HG02798 (cell line): ENCODE measurements around the gene MBD5.

Experiments
- ATAC-seq: cut with Tn5 transposase; IDR thresholded peaks from one replicate; pipeline ENCODE4 v1.9.1; 2021; ENCODE audit warnings: mild to moderate bottlenecking; ENCODE audit not compliant: unreplicated experiment, poor library complexity

The MBD5 gene

DNA sequence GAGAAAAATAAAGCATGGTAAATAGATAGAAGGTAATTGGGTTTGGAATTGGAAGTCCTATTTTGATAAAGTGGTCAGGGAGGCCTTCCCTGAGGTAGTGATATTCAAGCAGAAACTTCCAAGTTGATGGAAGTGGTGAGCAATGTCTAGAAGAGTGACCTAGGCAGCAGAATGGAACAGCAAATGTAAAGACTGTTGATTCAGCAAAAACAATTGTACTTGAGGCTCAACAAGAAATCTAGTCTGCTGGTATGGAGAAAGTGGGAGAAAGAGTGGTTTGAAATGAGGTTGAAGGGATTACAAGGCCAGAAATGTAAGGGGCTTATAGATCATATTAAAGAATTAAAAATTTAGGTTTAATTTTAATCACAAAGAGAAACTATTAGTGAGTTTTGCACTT is 181.3 kb downstream of the MBD5 start:
- ATAC-seq = no peak

DNA sequence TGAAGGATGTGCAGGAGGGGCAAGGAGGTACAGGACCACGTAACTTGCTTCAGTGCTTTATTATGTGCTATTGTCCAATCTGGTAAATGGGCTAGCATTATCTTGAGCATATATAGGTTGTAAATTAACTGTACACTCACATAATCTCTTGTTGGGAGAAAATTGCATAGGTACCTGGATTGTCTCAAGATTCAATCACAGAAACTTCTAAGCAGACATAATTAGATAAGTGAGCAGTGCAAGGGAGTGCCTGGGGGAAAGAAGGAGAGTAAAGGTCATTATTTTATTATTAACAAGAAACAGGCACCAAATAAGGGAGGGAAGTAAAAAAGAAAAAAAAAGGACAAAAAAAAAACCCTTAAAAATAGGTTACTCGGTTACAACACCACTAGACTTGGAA is 186.2 kb downstream of the MBD5 start:
- no peak for ATAC-seq

DNA sequence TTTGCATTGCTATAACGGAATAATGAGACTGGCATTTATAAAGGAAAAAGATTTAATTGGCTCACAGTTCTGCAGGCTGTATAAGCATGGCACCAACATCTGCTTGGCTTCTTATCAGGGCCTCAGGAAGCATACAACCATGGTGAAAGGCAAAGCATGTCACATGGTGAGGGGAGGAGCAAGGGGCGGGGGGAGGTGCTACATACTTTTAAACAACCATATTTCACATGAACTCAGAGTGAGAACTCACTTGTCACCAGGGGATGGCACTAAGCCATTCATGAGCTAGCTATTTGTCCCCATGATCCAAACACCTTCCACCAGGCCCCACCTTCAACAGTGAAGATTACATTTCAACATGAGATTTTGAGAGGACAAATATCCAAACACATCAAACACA is 188.7 kb downstream of the MBD5 start:
- no peak for ATAC-seq

DNA sequence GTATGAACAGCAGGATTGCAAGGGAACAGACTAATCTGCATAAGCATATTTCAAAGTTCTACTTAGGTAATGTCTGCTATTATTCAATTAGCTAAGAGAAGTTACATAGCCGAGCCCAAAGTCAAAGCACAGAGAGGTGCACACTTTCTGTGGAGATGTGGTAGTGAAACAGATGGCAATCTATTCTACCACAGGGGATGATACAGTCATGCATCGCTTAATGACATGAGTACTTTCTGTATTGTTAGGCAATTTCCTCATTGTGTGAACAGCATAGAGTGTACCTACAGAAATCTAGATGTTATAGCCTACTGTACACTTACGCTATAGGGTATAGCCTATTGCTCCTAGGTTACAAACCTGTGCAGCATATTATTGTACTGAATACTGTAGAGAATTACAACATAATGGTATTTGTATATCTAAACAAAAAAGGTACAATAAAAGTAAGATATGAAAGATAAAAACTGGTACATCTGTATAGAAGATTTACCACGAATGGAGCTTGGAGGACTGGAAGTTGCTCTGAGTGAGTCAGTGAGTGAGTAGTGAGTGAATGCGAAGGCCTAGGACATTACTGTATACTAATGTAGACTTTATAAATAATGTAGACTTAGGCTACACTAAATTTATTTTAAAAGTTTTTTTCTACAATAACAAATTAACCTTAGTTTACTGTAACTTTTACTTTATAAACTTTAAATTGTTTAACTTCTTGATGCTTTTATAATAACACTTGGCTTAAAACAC is 197.6 kb downstream of the MBD5 start:
- ATAC-seq = no peak

DNA sequence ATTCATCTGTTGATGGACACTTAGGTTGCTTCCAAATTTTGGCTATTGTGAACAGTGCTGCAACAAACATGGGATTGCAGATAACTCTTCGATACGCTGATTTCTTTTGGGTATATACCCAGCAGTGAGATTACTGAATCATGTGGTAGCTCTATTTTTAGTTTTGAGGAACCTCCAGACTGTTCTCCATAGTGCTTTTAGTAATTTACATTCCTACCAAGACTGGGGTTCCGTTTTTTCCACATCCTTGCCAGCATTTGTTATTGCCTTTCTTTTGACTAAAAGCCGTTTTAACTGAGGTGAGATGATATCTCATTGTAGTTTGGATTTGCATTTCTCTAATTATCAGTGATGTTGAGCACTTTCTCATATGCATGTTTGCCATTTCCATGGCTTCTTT is 200.3 kb downstream of the MBD5 start:
- no peak for ATAC-seq

DNA sequence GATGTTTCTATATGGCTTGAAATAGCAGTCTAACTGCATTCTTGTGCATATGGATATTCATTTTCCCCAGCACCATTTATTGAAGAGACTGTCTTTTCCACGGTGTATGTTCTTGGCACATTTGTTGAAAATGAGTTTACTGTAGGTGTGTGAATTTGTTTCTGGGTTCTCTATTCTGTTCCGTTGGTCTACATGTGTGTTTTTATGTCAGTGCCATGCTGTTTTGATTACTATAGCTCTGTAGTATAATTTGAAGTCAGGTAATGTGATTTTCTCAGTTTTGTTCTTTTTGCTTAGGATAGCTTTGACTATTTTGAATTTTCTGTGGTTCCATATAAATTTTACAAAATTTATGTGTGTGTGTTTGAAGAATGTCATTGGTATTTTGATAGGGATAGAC is 201.0 kb downstream of the MBD5 start:
- no peak for ATAC-seq

DNA sequence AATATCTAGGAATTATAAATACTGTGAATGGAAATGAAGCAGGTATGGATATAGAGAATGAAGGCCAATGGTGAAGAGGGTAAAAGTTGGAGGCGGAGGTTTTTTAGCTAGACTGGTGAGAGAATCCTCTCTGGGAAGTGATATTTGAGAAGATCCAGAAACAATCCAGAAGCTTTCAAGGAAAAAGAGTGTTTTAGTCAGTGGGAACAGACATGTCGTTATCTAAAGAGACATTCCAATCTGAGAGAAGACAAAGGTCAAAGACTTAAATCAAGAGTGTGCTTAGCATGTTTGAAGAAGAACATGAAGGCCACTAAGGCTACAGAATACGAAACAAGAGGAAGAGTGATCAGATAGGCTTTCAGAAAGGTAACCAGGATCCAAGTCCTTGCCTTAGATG is 211.0 kb downstream of the MBD5 start:
- ATAC-seq = no peak

DNA sequence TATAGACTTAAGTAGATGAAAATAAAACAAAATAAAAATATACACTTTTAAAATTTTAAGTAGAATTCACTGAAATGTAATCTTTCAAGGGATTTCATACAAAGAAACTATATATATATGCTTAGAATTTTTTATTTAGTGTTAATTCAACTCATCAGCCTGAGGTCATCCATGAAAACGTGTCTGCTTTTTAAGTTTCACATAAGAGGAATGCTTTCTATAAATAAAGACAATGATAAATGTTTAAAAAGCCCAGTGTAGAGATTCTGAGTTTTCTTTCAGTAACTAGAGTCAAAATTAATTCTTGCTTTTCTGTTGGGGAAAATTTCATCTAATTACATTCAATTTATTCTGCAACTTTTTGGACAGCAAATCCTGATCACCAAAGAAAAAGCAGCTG is 213.3 kb downstream of the MBD5 start:
- ATAC-seq = no peak

DNA sequence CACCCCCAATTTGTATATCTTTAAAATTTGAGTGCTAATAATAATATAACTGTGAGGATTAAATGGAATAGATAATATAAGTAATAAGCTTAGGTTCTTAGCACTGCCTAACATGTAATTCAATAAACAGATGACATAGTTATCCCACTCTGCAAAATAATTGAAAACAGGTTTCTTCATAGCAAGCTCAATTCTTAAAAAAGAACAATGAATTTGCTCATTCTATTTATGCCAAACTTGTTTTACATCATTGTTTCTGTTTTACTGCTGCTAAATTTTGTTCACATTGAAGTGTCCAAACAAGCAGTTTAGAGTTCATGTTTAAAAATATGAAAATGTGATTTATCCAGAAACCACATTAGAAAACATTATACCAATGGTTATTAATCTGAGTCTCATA is 217.0 kb downstream of the MBD5 start:
- ATAC-seq = no peak

DNA sequence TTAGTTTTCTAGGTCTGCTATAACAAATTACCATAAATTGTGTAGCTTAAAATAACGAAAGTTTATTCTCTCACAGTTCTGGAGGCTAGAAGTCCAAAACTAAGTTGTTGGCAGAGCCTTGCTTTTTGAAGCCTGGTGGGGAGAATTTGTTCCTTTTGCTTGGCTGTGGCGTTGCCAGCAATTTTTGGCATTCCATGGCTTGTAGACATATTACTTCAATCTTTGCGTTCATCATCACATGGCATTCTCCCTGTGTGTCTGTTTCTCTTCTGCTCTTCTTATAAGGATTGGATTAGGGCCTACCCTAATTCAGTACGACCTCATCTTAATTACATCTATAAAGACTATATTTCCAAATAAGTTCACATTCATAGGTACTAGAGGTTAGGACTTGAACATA is 217.7 kb downstream of the MBD5 start:
- no peak for ATAC-seq

DNA sequence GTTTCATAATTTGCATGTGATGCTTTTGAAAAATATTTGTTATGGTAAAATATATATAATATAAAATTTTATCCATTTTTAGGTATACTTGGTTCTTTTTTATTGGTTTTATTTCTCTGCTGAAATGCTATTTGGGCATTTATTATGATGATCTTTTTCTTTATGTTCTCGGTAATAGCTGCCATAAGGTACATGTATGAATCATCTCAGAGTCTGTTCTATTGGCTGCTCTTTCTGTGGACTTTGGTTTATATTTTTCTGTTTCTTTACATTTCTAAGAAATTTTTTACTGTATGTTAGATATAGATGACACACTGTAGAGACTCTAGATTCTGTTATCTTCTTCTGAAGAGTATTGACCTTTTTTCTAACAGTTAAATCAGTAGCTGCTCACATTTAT is 219.9 kb downstream of the MBD5 start:
- ATAC-seq = no peak

DNA sequence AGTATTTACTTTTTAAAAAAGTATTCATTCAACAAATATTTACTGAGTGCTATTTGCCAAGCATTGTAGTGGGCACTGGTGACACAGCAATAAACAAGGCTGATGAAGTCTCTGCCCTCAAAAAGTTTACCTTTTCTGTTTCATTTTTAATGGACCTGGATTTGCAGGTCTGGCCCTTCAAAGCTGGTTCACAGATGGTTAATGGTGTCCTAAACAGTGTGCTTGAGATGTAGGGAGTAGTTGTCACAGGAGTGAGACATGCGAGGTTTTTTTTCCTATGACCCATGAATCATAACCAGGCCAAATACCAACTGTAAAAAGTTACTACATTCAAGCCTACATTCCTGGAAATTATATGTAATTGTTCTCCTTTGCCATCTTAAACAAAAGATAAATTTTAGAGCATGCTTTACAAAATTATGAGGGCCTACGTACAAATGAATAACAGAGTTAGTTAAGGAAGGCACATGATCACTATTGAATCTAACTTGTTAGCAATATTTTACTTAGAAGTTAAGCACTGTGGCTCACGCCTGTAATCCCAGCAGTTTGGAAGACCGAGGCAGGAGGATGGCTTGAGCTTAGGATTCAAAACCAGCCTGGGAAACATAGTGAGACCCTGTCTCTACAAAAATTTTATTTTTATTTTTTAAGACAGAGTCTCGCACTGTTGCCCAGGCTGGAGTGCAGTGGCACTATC is 223.9 kb downstream of the MBD5 start:
- ATAC-seq = no peak

DNA sequence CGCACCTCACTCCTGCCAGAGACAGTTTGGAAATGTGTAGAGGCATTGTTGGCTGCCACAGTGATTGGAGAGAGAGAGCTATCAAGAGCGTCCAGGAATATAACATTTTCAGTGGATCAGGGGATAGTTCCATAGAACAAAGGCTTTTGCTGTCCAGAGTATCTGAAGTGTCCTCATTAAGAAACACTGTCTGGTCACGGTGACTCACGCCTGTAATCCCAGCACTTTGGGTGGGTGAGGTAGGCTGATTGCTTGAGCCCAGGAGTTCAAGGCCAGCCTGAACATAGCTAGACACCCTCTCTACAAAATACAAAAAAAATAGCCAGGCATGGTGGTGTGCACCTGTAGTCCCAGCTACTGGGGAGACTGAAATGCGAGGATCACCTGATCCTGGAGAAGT is 231.1 kb downstream of the MBD5 start:
- no peak for ATAC-seq

DNA sequence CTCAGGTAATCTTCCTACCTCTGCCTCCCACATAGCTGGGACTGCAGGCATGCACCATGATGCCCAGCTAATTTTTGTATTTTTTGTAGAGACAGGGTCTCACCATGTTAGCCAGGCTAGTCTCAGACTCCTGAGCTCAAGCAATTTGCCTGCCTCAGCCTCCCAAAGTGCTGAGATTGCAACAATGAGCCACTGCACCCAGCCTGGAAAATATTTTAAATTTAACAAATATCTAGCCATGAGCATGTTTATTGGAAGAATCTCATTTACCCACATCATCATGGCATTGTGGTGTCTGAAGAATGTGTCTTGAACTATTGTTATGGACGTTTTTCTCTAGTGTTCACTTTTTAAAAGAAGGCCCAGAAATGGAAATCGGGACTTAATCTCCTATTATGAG is 231.8 kb downstream of the MBD5 start:
- no peak for ATAC-seq

DNA sequence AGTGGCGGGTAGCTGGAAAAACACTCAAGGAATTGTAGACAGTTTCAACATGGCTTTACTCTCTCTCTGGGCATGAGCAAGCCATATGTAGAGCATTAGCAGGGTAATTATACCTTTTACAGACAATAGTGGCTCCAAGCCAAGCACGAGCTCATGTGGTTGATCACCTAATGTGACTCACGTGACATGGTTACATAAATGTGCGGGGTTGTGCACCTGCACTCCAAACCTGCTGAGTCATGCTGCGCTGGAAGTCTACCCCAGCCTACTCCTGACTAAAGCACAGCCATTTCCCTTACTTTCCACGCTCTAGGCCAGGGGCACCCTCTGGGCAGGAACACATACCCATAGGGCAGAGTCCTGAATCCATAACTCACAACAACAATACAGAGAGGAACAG is 232.8 kb downstream of the MBD5 start:
- no peak for ATAC-seq

DNA sequence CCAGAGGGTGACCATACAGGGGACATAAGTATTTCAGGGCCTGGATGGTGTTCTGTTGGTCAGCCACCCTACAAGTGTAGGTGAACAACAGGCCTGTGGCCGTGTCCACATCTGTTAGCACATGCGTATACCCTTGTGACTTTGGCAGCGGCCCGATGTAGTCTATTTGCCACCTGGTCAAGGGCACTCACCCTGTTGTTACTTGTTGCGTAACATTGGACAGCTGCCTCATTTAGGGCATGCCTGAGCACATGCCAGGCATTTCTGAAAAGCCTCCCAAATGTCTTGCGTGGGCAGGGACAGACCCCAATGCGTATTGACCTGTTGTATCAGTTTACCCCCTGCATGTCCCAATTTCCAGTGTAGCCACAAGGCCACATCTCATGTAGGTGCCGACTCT is 235.0 kb downstream of the MBD5 start:
- ATAC-seq = no peak

DNA sequence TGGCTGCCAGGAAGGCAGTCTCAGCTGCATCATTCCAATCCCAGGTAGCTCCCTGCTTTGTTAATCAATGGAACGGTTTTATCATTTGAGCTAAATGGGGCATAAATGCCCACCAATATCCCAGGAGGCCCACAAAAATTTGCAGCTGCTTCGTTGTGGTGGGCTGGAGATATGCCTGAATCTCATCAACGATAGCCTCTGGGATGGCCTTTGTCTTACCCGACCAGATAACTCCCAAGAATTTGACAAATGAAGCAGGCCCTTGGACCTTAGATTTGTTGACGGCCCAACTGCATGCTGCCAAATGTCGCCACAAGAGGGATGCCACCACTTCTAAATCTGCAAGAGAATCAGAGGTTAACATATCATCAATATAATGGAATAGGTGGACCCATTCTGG is 236.4 kb downstream of the MBD5 start:
- no peak for ATAC-seq

DNA sequence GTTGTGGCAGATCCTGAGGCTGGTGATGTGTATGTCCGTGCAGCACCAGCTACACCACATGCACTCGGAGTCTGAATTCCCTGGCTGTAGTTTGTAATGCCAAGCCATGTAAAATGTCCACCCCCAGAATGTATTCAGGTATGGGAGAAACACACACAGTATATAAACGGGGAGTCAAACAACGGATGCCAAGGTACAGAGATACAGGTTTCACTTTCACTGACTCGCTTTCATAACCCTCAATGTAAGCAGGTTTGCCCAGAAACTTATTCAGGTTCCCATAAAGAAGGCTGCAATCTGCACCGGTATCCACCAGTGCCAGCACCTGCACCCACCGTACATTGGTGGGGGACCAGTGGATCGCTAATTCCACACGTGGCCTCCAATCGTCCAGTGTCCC is 237.2 kb downstream of the MBD5 start:
- no peak for ATAC-seq

DNA sequence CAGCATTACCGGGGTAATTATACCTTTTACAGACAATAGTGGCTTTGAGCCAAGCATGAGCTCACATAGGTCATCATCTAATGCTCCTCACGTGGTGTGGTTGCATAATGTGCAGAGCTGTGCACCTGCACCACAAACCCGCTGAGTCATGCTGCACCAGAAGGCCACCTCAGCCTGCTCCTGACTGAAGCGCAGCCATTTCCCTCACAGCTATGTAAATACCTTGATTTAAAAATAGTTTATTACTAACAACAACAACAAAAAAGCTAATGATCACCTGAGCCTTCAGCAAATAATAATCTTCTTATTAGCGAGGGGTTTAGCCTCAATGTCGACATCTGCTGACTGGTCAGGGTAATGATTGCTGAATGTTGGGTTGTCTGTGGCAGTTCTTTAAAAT is 238.8 kb downstream of the MBD5 start:
- no peak for ATAC-seq

DNA sequence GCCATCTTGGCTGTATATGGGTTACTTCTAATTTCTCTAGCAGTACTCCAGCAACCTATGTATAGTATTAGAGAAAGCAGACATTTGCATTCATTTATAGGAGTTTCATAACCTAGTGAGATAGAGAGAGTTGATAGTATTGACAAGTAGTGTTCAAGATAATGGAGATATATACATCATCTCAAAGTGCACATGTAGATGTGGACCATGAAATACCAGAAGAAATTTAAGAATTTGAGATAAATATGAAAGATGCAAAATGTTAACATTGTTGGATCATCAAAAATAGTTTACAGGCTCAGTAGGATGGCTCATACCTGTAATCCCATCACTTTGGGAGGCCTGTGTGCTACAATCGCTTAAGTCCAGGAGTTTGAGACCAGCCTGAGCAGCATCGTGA is 243.0 kb downstream of the MBD5 start:
- no peak for ATAC-seq

DNA sequence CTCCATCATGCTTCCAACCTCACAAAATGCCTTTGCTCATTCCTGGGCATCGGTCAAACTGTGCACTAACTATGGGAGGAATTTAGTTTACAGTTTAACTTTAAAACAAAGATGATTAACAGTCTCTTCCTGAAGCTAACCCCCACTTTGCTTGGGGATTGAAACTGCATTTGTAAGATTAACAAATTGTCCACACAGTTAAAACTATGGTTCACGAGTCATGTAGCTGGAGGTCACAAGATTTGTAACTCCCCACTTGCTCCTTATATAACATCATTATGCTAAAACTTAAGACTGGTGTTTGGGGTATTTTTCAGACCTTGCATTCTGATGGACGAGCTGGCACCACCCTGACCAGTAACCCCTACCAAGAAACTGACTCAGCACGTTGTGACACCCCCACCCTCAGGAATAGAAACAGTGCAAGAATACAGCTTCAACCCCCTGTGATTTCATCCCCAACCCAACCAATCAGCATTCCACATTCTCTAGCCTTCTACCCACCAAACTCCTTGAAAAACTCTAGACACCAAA is 252.3 kb downstream of the MBD5 start:
- no peak for ATAC-seq

DNA sequence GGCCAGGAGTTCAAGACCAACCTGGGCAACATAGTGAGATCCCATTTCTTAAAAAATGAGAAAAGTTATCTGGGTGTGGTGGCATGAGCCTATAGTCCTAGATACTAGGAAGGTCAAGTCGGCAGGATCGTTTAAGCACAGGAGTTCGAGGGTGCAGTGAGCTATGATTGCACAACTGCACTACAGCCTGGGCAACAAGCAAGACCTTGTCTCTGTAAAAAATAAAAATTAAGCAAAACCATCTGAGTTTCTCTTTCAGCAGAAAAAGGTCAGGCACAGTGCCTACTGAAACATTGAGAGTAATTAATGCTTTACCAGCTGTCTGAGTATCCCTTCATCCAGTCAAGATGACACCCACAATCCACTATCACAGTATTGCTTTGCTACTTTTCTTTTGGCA is 258.3 kb downstream of the MBD5 start:
- no peak for ATAC-seq
